ENCODE data around the gene GALT. TPM values are rescaled to one million over a fixed set of nuclear protein-coding genes. Genes with fewer than 3 reads are reported as not detected.

Gene GALT
- total and polyA plus RNA-seq, 2 donors (not counting 1 experiment from before 2014, with no cell fraction given): 20.1 to 29.1 TPM

DNA sequence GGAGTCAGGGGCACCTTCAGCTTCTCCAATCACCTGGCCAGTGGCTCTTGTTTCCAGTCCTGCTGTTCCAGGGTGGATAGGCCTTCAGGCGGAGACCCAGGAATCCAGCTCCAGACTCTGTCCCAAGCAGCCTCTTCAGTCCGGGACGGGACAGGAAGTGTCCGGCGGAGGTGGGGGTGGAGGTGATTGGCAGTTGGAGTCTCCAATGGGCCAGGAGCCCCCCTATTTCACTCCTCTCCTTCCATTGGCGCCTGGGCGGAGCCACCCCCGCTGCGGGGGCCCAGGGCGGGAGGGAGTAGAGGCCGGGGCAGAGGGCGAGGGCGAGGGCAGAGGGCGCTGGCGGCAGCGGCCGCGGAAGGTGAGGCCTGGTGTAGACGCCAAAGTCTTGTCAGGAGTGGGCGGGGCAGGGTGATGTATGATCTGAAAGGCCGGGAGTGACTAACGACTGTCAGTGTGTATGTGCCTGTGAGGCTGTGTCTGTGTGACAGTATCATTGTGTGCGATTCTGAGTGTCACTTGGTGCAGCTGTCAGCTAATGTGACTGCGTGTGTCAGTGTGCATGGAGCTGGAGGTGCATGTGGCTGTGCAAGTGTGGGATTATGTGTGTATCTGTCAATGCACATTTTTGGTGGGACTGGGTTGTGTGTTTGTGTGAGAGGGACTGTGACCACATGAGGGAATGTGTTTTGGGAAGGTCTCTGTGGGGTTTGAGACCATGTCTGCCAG lies 5.6 kb downstream of the GALT start, which contains the start of gene IL11RA:
Gene IL11RA, plus strand, starts transcription at position 310 of the 726 bp plus-strand sequence. CDS start 3,033 bp downstream, outside the sequence.
- peaks cover 36% of the 10 kb centered on the region for H3K4me1 ChIP-seq (ENCODE audit: control insufficient read depth, extremely low read depth, insufficient read depth, low read length)

DNA sequence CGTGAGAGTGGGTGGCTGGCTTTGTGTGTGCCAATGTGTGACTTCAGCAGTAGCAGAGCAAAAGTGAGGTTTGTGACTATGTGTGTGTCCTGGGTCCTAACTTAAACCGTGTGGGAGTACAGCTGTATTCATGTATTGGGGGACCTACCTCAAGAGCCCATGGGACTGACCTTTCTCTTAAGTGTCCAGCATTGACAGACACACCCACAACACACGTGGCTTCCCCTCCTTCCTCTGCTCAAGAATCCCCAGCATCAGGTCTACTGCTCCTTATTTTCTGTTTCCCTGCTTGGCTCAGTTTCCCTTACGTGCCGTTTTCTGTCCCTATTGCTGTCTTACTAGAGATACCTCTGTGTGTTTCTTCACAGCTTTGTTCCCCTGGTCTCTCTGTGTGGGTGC lies 6.1 kb downstream of the GALT start:
- DNase-seq (ENCODE audit: low read depth in 2 of 2): no peak
- Histone ChIP-seq H3K4me1 (ENCODE audit: control insufficient read depth, extremely low read depth, insufficient read depth, low read length) (peaks cover 32% of the 10 kb centered on the region), H3K27me3 (ENCODE audit: control insufficient read depth, insufficient read depth, low read length) (no peaks in the 10 kb centered on the region), H2AFZ (ENCODE audit: low read length) (no peak overlapping the region), H3K9me3 (ENCODE audit: control insufficient read depth, insufficient read depth, low read depth, low read length) (no peaks in the 10 kb centered on the region), H3K9ac (ENCODE audit: insufficient read depth, low read length) (no peak overlapping the region), H3K27ac (ENCODE audit: insufficient read depth, low read length) (peak overlapping the region; percentile 18), H3K4me3 (replicated peaks in 1 of 4; ENCODE audit: control extremely low read depth in 1 of 4, insufficient read depth in 1 of 4, low read depth in 3 of 4, low read length in 4 of 4) (peak overlapping the region in 3 of 4 experiments; percentile 33 to 55 (median 45)), H3K79me2 (ENCODE audit: control insufficient read depth, insufficient read depth, low read length) (peaks cover 5% of the 10 kb centered on the region), H3K36me3 (ENCODE audit: control insufficient read depth, insufficient read depth, low read length) (peaks cover 6% of the 10 kb centered on the region), H4K20me1 (ENCODE audit: control insufficient read depth, extremely low read depth, insufficient read depth, low read length) (no peaks in the 10 kb centered on the region), H3K4me2 (ENCODE audit: extremely low read depth, insufficient read depth, low read length) (peak overlapping the region; percentile 92)
- TF ChIP-seq, protein P1, sequence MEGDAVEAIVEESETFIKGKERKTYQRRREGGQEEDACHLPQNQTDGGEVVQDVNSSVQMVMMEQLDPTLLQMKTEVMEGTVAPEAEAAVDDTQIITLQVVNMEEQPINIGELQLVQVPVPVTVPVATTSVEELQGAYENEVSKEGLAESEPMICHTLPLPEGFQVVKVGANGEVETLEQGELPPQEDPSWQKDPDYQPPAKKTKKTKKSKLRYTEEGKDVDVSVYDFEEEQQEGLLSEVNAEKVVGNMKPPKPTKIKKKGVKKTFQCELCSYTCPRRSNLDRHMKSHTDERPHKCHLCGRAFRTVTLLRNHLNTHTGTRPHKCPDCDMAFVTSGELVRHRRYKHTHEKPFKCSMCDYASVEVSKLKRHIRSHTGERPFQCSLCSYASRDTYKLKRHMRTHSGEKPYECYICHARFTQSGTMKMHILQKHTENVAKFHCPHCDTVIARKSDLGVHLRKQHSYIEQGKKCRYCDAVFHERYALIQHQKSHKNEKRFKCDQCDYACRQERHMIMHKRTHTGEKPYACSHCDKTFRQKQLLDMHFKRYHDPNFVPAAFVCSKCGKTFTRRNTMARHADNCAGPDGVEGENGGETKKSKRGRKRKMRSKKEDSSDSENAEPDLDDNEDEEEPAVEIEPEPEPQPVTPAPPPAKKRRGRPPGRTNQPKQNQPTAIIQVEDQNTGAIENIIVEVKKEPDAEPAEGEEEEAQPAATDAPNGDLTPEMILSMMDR (conservative IDR thresholded peaks at IDR 0.05 in 1 of 2, IDR thresholded peaks at IDR 0.05 in 1 of 2; ENCODE audit: low read depth in 1 of 2, low read length in 2 of 2): no peak
- TF ChIP-seq EZH2 (IDR thresholded peaks at IDR 0.05; ENCODE audit: low read length, missing control alignments): no peak

More for the DNA sequence above, 5.6 kb downstream of the GALT start, which contains the start of gene IL11RA:
- DNase-seq (ENCODE audit: low read depth in 2 of 2): peak; percentile 86 to 88
- H3K9ac ChIP-seq (ENCODE audit: insufficient read depth, low read length): peak within 1 kb of the TSS; percentile 33
- no peaks in the 10 kb centered on the region for H3K9me3 ChIP-seq (ENCODE audit: control insufficient read depth, insufficient read depth, low read depth, low read length)
- no peaks in the 10 kb centered on the region for H4K20me1 ChIP-seq (ENCODE audit: control insufficient read depth, extremely low read depth, insufficient read depth, low read length)
- no peaks in the 10 kb centered on the region for H3K27me3 ChIP-seq (ENCODE audit: control insufficient read depth, insufficient read depth, low read length)
- no peak for TF ChIP-seq EZH2 (IDR thresholded peaks at IDR 0.05; ENCODE audit: low read length, missing control alignments)
- TF ChIP-seq, protein P1 (conservative IDR thresholded peaks at IDR 0.05 in 1 of 2, IDR thresholded peaks at IDR 0.05 in 1 of 2; ENCODE audit: low read depth in 1 of 2, low read length in 2 of 2): no peak
- peak within 1 kb of the TSS; percentile 43 to 55 (median 50) for H3K4me3 ChIP-seq (replicated peaks in 1 of 4; ENCODE audit: control extremely low read depth in 1 of 4, insufficient read depth in 1 of 4, low read depth in 3 of 4, low read length in 4 of 4)
- peak within 1 kb of the TSS; percentile 70 for H2AFZ ChIP-seq (ENCODE audit: low read length)
- H3K36me3 ChIP-seq (ENCODE audit: control insufficient read depth, insufficient read depth, low read length): peaks cover 6% of the 10 kb centered on the region
- peaks cover 9% of the 10 kb centered on the region for H3K79me2 ChIP-seq (ENCODE audit: control insufficient read depth, insufficient read depth, low read length)
- H3K27ac ChIP-seq (ENCODE audit: insufficient read depth, low read length): peak within 1 kb of the TSS; percentile 18
- H3K4me2 ChIP-seq (ENCODE audit: extremely low read depth, insufficient read depth, low read length): peak within 1 kb of the TSS; percentile 93

DNA sequence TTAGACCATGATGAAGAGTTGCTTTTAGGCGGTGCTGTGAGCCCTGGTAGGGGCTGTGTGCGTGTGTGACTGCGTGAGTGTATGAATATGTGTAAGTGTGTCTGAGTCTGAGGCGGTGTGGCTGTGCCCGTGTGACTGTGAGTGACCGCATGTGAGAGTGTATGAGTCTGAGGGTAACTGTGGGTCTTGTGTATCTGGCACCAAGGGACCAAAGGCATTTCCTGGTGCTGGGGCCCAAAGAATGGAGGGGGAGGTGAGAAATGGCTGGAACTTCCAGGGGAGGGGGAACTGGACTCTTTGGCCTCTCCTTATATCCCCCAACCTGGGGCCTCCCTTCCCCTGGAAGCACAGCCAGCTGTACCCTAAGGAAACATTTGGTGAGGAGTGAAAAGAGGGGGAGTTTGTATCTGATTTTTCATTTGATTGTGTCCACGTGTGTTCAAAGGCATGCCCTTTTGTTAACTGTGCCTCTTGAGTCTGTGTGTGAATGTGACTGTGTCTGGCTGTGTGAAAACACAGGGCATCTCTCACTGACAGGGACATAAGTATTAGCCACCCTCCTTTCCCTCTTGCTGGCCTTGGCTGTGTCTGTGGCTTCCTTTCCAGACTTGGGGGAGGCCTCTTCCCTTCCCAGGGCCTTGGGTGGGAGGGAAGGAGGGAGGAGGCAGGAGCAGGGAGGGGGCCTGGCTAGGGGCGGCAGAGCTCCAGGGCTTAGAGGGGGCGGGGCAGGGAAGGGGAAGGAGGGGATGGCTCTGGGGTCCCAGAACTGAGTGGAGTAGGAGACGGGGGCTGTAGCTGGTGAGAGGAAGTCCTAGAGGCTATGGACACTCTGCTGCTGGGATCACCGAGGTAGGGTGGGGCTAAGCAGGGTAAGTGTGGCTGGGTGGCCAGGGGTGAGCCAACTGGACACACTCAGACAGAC lies 6.9 kb downstream of the GALT start:
- Histone ChIP-seq H3K79me2 (ENCODE audit: control insufficient read depth, insufficient read depth, low read length) (no peaks in the 10 kb centered on the region), H3K4me2 (ENCODE audit: extremely low read depth, insufficient read depth, low read length) (no peak overlapping the region), H3K27me3 (ENCODE audit: control insufficient read depth, insufficient read depth, low read length) (no peaks in the 10 kb centered on the region), H4K20me1 (ENCODE audit: control insufficient read depth, extremely low read depth, insufficient read depth, low read length) (no peaks in the 10 kb centered on the region), H3K36me3 (ENCODE audit: control insufficient read depth, insufficient read depth, low read length) (peaks cover 5% of the 10 kb centered on the region), H3K4me3 (replicated peaks in 1 of 4; ENCODE audit: control extremely low read depth in 1 of 4, insufficient read depth in 1 of 4, low read depth in 3 of 4, low read length in 4 of 4) (no peak overlapping the region), H3K4me1 (ENCODE audit: control insufficient read depth, extremely low read depth, insufficient read depth, low read length) (peaks cover 29% of the 10 kb centered on the region), H3K9me3 (ENCODE audit: control insufficient read depth, insufficient read depth, low read depth, low read length) (no peaks in the 10 kb centered on the region), H2AFZ (ENCODE audit: low read length) (no peak overlapping the region), H3K9ac (ENCODE audit: insufficient read depth, low read length) (no peak overlapping the region), H3K27ac (ENCODE audit: insufficient read depth, low read length) (peak overlapping the region; percentile 18)
- no peak for TF ChIP-seq EZH2 (IDR thresholded peaks at IDR 0.05; ENCODE audit: low read length, missing control alignments)
- TF ChIP-seq, protein P1 (conservative IDR thresholded peaks at IDR 0.05 in 1 of 2, IDR thresholded peaks at IDR 0.05 in 1 of 2; ENCODE audit: low read depth in 1 of 2, low read length in 2 of 2): no peak
- peak; percentile 22 to 49 for DNase-seq (ENCODE audit: low read depth in 2 of 2)
